Anterior cingulate cortex (tissue), 58 donors: ENCODE measurements around the gene MCF2L2.

ENCODE experiments used
- DNase-seq, 58 donors: peaks; one replicate each; lab custom pipeline; 2025; lab: John Stamatoyannopoulos, UW

The MCF2L2 gene

GRCh38 chr3:183401678-183402077 is 26.7 kb downstream of the MCF2L2 start:
- no peak for DNase-seq

GRCh38 chr3:183400352-183400751 is 28.1 kb downstream of the MCF2L2 start:
- no peak for DNase-seq

GRCh38 chr3:183396662-183397391 is 31.6 kb downstream of the MCF2L2 start:
- no peak for DNase-seq

- DNase-seq: no peak
These were observed 34.3 kb downstream of the MCF2L2 start for GRCh38 chr3:183394150-183394549.

GRCh38 chr3:183393625-183394024 is 34.8 kb downstream of the MCF2L2 start:
- no peak for DNase-seq

- no peak for DNase-seq
These were observed 36.0 kb downstream of the MCF2L2 start for GRCh38 chr3:183392186-183393034.

GRCh38 chr3:183391460-183391859 is 37.0 kb downstream of the MCF2L2 start:
- DNase-seq: no peak

- no peak for DNase-seq
These were observed 37.6 kb downstream of the MCF2L2 start for GRCh38 chr3:183390844-183391243.

- no peak for DNase-seq
These were observed 40.1 kb downstream of the MCF2L2 start for GRCh38 chr3:183388213-183388895.

- no peak for DNase-seq
These were observed 40.6 kb downstream of the MCF2L2 start for GRCh38 chr3:183387797-183388196.

- peak in 32 of 58 donors; percentile 4 to 62 (median 30) for DNase-seq
These were observed 41.8 kb downstream of the MCF2L2 start for GRCh38 chr3:183386651-183387050.

- peak in 27 of 58 donors; percentile 9 to 72 (median 25) for DNase-seq
These were observed 42.5 kb downstream of the MCF2L2 start for GRCh38 chr3:183385698-183386613.

GRCh38 chr3:183381673-183382072 is 46.7 kb downstream of the MCF2L2 start:
- no peak for DNase-seq

- DNase-seq: no peak
These were observed 47.2 kb downstream of the MCF2L2 start for GRCh38 chr3:183381179-183381578.

GRCh38 chr3:183378951-183379350 is 49.5 kb downstream of the MCF2L2 start:
- DNase-seq: no peak

- DNase-seq: no peak
These were observed 49.9 kb downstream of the MCF2L2 start for GRCh38 chr3:183378545-183378944.

- no peak for DNase-seq
These were observed 50.4 kb downstream of the MCF2L2 start for GRCh38 chr3:183378008-183378407.

- DNase-seq: no peak
These were observed 51.0 kb downstream of the MCF2L2 start for GRCh38 chr3:183377307-183377959.

- no peak for DNase-seq
These were observed 52.6 kb downstream of the MCF2L2 start for GRCh38 chr3:183375787-183376186.

GRCh38 chr3:183375337-183375736 is 53.1 kb downstream of the MCF2L2 start:
- DNase-seq: no peak
